Activated CD8-positive, alpha-beta memory T cell treated with anti-CD3 and anti-CD28 coated beads for 48 hours (primary cell): ENCODE data around the gene PLXNB3.
"Not testable (repeated sequence)": the region's sequence is repeated elsewhere in the genome, so short reads cannot be mapped to it uniquely, and the experiment has no call there.

Source experiments
- DNase-seq, 3 experiments: peaks; one replicate each; pipeline ENCODE4 v3.0.0-alpha.2; 2020; ENCODE audit warnings: low read depth in 2 of 3, low spot score in 2 of 3

The PLXNB3 gene

GRCh38 chrX:153806999-153807575 lies 43.0 kb downstream of the PLXNB3 start:
- DNase-seq = no peak

DNA sequence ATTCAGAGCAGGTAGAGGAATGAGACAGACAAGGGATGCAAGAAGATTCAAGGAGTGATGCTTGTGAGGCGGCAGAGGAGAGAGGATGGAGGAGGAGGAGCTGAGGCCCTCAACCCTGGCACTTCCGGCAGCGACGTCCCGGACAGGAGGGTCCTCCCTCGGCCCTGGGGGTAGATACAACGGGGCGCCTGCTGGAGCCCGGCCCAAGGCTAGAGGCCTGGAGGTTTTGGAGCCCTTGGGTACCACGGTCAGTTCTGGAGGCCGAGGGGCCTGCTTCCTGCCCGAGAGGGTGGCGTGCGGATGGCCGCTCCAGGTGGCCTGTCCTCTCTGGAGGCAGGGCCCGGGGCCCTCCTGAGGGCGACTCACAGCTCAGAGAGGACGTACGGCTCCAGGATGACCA lies 43.9 kb downstream of the PLXNB3 start:
- no peak for DNase-seq

DNA sequence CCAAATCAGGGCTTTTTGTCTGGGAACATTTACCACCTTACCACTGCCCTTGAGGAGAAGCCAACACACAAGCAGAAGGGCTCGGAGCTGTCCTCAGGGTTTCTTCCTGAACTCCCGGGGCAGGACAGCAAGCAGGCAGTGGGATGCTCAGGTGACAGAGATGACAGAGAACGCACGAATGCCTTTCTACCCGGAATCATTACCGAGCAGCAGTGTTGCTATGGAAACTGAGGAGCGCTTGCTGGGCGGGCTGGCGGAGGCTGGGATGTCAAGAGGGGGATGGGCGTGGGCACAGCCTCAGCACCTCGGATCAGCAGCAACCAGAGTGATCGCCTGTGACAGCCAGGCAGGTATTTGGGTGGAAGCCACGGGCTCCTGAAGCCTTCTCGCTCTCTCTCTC lies 48.2 kb downstream of the PLXNB3 start:
- DNase-seq = no peak

DNA sequence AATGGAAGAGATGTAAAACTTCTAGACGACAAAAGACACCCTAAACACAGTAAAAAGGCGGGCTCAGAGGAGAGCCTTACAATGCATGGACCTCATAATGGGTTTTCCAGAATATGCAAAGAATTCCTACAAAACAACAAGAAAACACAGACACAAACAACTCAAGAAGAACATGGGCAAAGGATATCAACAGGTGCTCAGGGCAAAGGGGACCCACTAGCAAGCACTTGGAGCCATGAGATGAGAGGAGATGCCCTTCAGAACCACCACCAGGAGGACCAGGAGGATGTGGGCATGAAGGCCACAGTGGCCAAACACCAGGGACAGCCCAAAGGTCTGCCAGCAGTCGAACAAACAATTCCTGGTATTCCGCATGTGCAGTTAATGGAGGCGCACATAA lies 49.1 kb downstream of the PLXNB3 start:
- DNase-seq = no peak

GRCh38 chrX:153814591-153815315 lies 50.7 kb downstream of the PLXNB3 start:
- no peak for DNase-seq

DNA sequence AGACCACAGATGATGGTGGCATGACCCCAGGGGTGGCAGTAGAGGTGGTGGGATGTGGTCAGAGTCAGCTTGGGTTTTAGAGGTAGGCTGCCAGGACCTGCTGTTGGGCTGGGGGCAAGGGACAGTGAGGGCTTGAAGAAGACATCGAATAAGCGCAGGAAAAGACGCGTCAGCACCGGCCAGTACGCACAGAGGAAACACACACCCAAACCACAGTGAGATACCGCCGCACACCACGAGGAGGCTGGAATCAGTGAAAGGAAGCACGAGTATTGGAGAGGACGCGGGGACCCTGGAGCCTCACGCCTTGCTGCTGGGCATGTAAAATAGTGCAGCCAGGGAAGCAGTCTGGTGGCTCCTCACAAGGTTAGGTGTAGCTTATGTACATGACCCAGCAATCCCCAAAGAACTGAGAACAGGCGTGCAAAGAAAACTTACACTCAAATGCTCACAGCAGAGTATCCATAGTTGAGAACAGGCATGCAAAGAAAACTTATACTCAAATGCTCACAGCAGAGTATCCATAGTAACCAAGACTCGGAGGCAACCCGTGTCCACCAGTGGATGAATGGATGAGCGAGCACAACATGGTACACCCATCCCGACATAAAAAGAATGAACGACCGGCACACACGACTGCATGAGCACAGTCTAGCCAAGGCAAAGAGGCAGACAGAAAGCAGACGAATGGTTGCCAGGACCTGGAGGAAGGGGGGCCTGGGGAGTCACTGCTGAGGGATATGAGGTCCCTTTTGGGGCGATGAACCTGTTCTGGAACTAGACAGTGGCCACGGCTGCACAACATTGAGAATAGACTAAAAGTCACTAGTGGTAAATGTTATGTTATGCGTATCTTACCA lies 53.0 kb downstream of the PLXNB3 start:
- DNase-seq = no peak

DNA sequence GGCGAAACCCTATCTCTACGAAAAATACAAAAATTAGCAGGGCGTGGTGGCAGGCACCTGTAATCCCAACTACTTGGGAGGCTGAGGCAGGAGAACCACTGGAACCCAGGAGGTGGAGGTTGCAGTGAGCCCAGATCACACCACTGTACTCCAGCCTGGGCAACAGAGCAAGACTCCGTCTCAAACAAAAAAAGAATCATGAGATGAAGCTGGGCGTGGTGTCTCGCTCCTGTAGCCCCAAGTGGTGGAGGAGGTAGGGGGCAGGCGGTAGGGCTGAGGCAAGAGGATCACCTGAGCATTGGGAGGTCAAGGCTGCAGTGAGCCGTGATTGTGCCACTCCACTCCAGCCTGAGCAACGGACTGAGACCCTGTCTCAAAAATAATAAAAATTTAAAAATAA lies 54.0 kb downstream of the PLXNB3 start:
- DNase-seq = not testable (repeated sequence)

DNA sequence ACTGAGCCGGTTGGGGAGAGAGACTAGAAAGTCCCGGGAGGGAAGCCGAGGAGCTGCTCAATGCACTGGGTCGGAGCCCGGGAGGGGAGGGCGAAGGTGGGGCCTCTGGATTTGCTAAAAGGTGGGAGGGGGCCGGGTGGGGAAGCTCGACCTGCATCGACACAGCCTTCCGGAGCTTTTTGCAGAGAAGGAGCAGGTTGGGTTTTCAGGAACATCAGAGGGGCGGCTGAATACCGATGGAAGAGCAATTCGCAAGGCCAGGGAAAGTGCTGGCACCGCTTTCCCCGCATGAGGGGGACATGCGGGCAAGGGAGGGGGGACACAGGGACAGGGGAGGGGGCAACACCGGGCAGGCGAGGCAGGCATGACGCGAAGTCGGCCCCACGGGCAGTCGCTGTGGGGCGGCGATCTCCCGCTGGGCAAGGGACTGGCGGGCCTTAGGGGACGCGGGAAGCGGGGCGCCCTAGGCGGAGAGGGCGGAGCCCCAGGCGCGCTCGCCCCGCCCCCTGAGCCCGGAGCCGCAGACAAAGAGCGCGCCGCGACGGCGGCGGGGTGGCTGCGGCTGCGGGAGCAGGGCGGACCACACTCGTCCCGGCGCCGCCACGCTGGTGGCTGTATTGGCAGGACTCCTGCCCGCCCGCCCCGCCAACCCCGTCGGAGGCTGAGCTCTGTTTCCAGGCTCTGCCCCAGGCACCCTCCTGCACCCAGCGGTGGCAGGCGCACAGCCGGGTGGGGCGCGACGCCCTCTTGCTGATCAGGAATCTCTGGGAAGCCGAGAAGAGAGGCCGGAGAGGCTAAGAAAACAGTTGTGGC lies 54.7 kb downstream of the PLXNB3 start:
- DNase-seq = no peak

- no peak for DNase-seq
Measured at GRCh38 chrX:153819384-153820040, 55.5 kb downstream of the PLXNB3 start.

- no peak for DNase-seq
Measured at GRCh38 chrX:153820601-153821000, 56.6 kb downstream of the PLXNB3 start.

GRCh38 chrX:153821066-153821465 lies 57.0 kb downstream of the PLXNB3 start:
- no peak for DNase-seq

GRCh38 chrX:153824348-153824747 lies 60.3 kb downstream of the PLXNB3 start:
- no peak for DNase-seq

DNA sequence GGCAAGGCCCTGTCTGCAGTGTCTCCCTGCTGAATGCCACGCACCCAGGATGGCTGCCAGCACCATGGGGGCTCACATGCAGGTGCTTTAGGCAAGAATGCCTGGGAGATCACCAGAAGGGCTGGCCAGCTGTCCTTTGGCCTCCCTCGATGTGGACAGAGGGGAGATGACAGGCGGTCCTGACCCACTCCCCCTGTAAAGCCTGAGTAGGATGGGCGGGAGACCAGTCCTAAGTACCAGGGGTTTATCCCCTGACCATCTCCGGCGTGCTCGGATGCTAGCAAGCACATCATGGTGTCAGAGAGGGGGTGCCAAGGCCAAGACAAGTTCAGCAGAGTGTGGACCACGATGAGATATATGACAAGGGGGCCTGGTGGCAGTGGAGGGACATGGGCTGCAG lies 61.0 kb downstream of the PLXNB3 start:
- DNase-seq = no peak
